CD4-positive, alpha-beta memory T cell (primary cell): Measurements from ENCODE around the gene FOXL2. TPM values are rescaled to one million over a fixed set of nuclear protein-coding genes. Genes with fewer than 3 reads are reported as not detected.

Experiments used
- CTCF ChIA-PET: fragments of 350-600 bp; sonication (Branson Sonifier 250); formaldehyde crosslinking; loops from one replicate; lab custom pipeline; 2021; ENCODE audit warnings: inconsistent platforms; ENCODE audit not compliant: partially characterized antibody; lab: Charles Lee
- POLR2A ChIA-PET: fragments of 350-600 bp; sonication (Branson Sonifier 250); formaldehyde crosslinking; loops from one replicate; lab custom pipeline; 2021; ENCODE audit not compliant: partially characterized antibody; lab: Charles Lee
- DNase-seq, 5 donors: peaks; one replicate each; pipeline versions ENCODE4 v3.0.0 to v3.0.0-alpha.2; 2020 to 2022; ENCODE audit warnings: mixed read lengths in 1 of 5
- H3K27ac ChIP-seq: one replicate; pipeline ENCODE4 v1.7.0; 2013; ENCODE audit warnings: low read depth, low read length
- H3K27me3 ChIP-seq: 2 replicates; pipeline ENCODE4 v1.7.0; 2013; ENCODE audit warnings: mild to moderate bottlenecking, low read length, moderate library complexity; ENCODE audit not compliant: insufficient read depth
- H3K36me3 ChIP-seq: 2 replicates; pipeline ENCODE4 v1.7.0; 2013; ENCODE audit warnings: mild to moderate bottlenecking, low read length, moderate library complexity; ENCODE audit not compliant: insufficient read depth
- H3K4me1 ChIP-seq: 2 replicates; pipeline ENCODE4 v1.7.0; 2013; ENCODE audit warnings: mild to moderate bottlenecking, low read length, moderate library complexity; ENCODE audit not compliant: insufficient read depth
- H3K4me3 ChIP-seq, 2 donors: one replicate each; pipeline ENCODE4 v1.7.0; 2013; ENCODE audit warnings: low read length in 2 of 2, mild to moderate bottlenecking in 1 of 2
- H3K9me3 ChIP-seq, 2 donors: one replicate each; pipeline ENCODE4 v1.7.0; 2013; ENCODE audit warnings: low read length in 2 of 2, control low read depth in 1 of 2; ENCODE audit not compliant: control insufficient read depth in 1 of 2
- H3K27ac Mint-ChIP-seq, 7 donors: one replicate each; pipeline ENCODE4 v1.8.0; 2020 to 2021; ENCODE audit warnings: mixed read lengths in 7 of 7, mild to moderate bottlenecking in 6 of 7, inconsistent platforms in 3 of 7, moderate library complexity in 3 of 7
- H3K27me3 Mint-ChIP-seq, 2 donors: one replicate each; pipeline ENCODE4 v1.8.0; 2020 to 2021; ENCODE audit warnings: mixed read lengths in 2 of 2
- H3K36me3 Mint-ChIP-seq, 2 donors: one replicate each; pipeline ENCODE4 v1.8.0; 2020 to 2021; ENCODE audit warnings: mixed read lengths in 2 of 2, inconsistent platforms in 1 of 2, mild to moderate bottlenecking in 1 of 2
- H3K4me1 Mint-ChIP-seq, 4 donors: one replicate each; pipeline ENCODE4 v1.8.0; 2020 to 2021; ENCODE audit warnings: mixed read lengths in 4 of 4, mild to moderate bottlenecking in 1 of 4
- H3K4me3 Mint-ChIP-seq, 8 donors: one replicate each; pipeline ENCODE4 v1.8.0; 2020 to 2021; ENCODE audit warnings: mixed read lengths in 8 of 8, mild to moderate bottlenecking in 7 of 8, moderate library complexity in 6 of 8, inconsistent platforms in 3 of 8
- H3K9me3 Mint-ChIP-seq, 8 donors: one replicate each; pipeline ENCODE4 v1.8.0; 2020 to 2021; ENCODE audit warnings: mixed read lengths in 8 of 8, mild to moderate bottlenecking in 5 of 8, inconsistent platforms in 3 of 8, moderate library complexity in 1 of 8
- intact Hi-C: fragments of 100-400 bp; cut with micrococcal nuclease; formaldehyde crosslinking; loops from one replicate; pipeline ENCODE4 v1.15.1; 2023
- polyA plus RNA-seq, 2 donors: library from polyadenylated mRNA; unstranded; fragments of 300-500 nt; fragmentation: Illumina TruSeq; gene quantifications; one replicate each; pipeline ENCODE4 v1.2.3, GENCODE V29; 2021
- total RNA-seq, 2 experiments: library from RNA; stranded (reverse); gene quantifications; one replicate each; pipeline ENCODE4 v1.2.3, GENCODE V29; 2021

The FOXL2 gene
- total and polyA plus RNA-seq, 4 experiments from 2014 or later: not detected

DNA sequence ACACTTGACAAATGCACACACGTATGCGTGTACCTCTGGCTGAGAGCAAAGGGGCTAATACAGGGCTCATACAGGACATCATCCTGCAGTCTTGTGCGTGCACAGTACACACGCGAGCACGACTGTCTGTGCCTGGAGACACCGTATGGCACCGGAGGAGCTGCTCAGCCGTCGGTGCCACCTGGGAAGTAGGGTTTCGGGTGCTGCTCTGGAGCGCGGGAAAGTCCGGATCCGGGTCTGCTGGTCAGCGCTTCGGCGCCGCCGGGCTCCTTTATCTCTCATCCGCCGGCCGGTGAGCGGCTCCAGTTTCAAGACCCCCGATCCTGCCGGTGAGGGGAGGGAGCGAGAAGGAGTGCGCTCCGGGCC lies 9.3 kb downstream of the FOXL2 start:
- H3K27me3 Mint-ChIP-seq: peaks cover 68 to 76% of the 10 kb centered on the region in 2 donors
- DNase-seq: no peak
- peak overlapping the region in 1 of 2 donors; percentile 26 for H3K4me3 ChIP-seq
- peaks cover 45% of the 10 kb centered on the region for H3K4me1 ChIP-seq
- ChIA-PET POLR2A (no interaction called here), CTCF (interaction anchor here (15.1 kb wide), 1 partner anchor 16 kb away, joined by 272 read pairs; no protein-coding TSS in a partner anchor)
- peak overlapping the region; percentile 10 to 83 (median 46) for H3K4me3 Mint-ChIP-seq
- H3K9me3 Mint-ChIP-seq: no peaks in the 10 kb centered on the region
- intact Hi-C loops: loop anchor here (5.0 kb wide), 1 partner anchor 405 kb away; the partner anchor contains the start of gene MRPS22
- peak overlapping the region in 1 of 7 donors; percentile 19 for H3K27ac Mint-ChIP-seq
- peaks cover 16 to 43% (median 29%) of the 10 kb centered on the region in 4 donors for H3K4me1 Mint-ChIP-seq
- no peaks in the 10 kb centered on the region for H3K36me3 ChIP-seq
- H3K27me3 ChIP-seq: peaks cover 62% of the 10 kb centered on the region
- H3K9me3 ChIP-seq: no peaks in the 10 kb centered on the region
- no peaks in the 10 kb centered on the region for H3K36me3 Mint-ChIP-seq
- no peak overlapping the region for H3K27ac ChIP-seq

DNA sequence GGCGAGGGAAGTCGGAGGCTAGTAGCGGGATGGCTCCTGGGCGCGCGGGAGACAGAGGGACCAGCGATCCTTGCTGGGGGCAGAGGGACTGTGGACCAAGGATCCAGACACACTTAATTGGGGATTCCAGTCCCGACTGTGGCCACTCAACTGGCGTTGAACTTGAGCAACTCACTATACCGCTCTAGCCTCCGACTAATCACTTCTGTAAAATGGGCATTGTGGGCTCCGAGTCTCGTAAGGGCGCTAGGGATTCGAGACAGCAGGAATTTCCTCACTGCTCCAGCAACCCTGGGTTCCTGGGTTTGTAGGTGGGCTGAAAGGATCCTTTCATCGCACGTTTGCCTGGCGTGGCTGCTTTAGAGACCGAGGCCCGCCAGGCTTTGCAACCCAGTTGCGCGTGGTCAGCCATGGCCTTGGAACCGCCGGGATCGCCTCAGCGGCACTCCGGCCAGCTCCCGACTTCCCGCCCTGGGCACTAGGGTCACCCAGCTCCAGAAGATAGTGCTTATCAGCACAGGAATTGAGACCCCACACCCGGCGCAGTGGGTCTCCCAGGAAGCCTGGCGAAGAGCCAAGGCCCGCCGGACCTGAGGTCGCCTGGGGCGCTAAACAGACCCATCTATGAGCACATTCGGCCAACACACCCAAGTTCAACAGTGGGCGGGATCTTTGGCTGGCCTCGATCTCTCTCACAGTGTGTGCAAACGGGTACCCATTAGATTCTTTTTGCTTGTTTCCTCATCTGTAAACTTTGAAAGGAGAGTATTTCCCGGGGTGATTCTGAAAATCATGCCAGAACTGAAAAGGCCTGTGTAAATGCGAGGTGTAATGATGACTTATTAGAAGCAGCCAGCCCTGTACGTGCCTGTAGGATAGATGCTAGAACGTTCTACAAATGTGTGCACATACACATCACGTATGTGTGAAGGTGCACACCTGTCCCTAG lies 9.9 kb downstream of the FOXL2 start:
- no peaks in the 10 kb centered on the region for H3K9me3 Mint-ChIP-seq
- no peaks in the 10 kb centered on the region for H3K36me3 Mint-ChIP-seq
- DNase-seq: peak in 2 of 5 donors; percentile 16 to 32
- ChIA-PET CTCF (interaction anchor here (0.6 to 15.1 kb wide), 27 partner anchors 8 to 755 kb away, joined by 3 to 272 read pairs (median 5); partner anchors contain the start of genes CEP70, FOXL2 and FOXL2NB), POLR2A (interaction anchor here (0.8 kb wide), 1 partner anchor 21 kb away, joined by 4 read pairs; no protein-coding TSS in a partner anchor)
- Histone ChIP-seq H3K9me3 (no peaks in the 10 kb centered on the region), H3K36me3 (no peaks in the 10 kb centered on the region), H3K27me3 (peaks cover 56% of the 10 kb centered on the region), H3K27ac (no peak overlapping the region), H3K4me3 (peak overlapping the region in 1 of 2 donors; percentile 26), H3K4me1 (peaks cover 45% of the 10 kb centered on the region)
- H3K27me3 Mint-ChIP-seq: peaks cover 62 to 72% of the 10 kb centered on the region in 2 donors
- intact Hi-C loops: loop anchor here (1.0 to 5.0 kb wide), 3 partner anchors 7 to 405 kb away; partner anchors contain the start of gene MRPS22
- H3K27ac Mint-ChIP-seq: peak overlapping the region in 1 of 7 donors; percentile 19
- peaks cover 14 to 43% (median 28%) of the 10 kb centered on the region in 4 donors for H3K4me1 Mint-ChIP-seq
- peak overlapping the region; percentile 33 to 83 (median 76) for H3K4me3 Mint-ChIP-seq

DNA sequence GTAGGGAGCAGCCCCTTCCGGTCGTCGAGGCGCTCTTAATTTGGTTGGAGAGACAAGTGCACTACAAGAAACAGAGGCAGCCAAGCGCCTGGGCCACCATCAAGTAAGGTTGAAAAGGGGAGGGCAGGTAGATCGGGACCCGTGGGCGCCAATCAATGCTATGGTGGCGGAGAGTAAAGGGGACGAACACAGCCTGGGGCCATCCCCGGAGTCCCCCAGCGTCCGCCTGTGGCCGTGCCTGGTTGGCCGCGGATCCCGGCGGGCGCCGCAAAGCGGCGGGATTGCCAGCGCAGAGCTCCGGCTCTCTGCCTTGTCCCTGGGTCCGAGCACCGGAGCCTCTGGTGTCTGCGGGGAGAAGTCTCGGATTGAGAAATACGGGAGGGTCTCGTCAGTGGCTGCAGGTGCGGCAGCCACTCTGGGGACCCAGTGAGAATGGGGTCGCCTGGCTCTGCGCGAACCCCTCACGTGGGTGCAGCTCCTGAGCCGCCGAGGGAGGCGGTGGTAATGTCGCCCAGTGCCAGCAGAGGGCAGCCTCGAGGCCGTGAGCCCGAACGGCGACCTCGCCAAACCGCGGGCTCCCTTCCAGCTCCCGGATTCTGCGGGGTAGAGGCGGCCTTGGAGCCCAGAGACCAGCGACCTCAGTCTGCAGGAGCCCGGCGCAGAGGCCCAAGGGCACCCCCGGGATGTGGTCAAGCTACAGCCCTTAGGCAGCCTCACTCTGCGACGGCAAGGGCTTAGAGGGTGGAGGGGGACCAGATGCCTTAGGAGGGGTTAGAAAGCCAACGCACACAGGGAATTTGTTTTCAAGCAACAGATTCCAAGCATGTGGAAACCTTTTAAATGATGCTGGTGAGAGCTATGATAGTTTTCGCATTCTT lies 10.8 kb downstream of the FOXL2 start:
- Histone ChIP-seq H3K36me3 (no peaks in the 10 kb centered on the region), H3K4me1 (peaks cover 45% of the 10 kb centered on the region), H3K27ac (no peak overlapping the region), H3K4me3 (peak overlapping the region in 1 of 2 donors; percentile 38), H3K27me3 (peaks cover 47% of the 10 kb centered on the region), H3K9me3 (no peaks in the 10 kb centered on the region)
- Mint-ChIP-seq H3K4me3 (peak overlapping the region; percentile 63 to 83 (median 76)), H3K9me3 (no peaks in the 10 kb centered on the region), H3K36me3 (no peaks in the 10 kb centered on the region), H3K27ac (peak overlapping the region in 1 of 7 donors; percentile 52), H3K4me1 (peaks cover 14 to 43% (median 28%) of the 10 kb centered on the region in 4 donors), H3K27me3 (peaks cover 55 to 67% of the 10 kb centered on the region in 2 donors)
- intact Hi-C loops: loop anchor here (1.0 to 5.0 kb wide), 3 partner anchors 8 to 406 kb away; partner anchors contain the start of gene MRPS22
- ChIA-PET CTCF (interaction anchor here (0.6 to 15.1 kb wide), 32 partner anchors 9 to 754 kb away, joined by 3 to 272 read pairs (median 4); partner anchors contain the start of genes CEP70, FOXL2 and FOXL2NB), POLR2A (interaction anchor here (0.8 kb wide), 1 partner anchor 21 kb away, joined by 4 read pairs; no protein-coding TSS in a partner anchor)
- DNase-seq: peak; percentile 61 to 71 (median 63)

DNA sequence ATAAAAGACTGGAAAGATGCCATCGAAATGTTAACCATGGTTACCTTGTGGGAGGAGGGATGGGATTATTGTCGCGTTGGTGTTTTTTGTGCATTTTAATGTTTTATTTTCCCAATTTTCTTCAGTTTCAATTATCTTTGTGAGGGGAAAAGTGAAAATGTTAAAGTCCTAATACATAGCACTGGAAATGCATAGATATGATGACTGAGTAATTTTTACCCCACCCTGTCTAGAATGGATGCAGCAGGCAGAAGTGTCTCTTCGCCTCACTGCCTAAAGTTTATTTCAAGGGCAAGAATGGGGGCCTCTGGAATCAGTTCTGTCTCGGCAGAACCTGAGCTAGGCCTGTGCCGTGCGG lies 11.5 kb downstream of the FOXL2 start:
- Histone ChIP-seq H3K4me1 (peaks cover 45% of the 10 kb centered on the region), H3K9me3 (no peaks in the 10 kb centered on the region), H3K36me3 (no peaks in the 10 kb centered on the region), H3K4me3 (no peak overlapping the region), H3K27ac (no peak overlapping the region), H3K27me3 (peaks cover 41% of the 10 kb centered on the region)
- H3K4me3 Mint-ChIP-seq: peak overlapping the region; percentile 55 to 81 (median 74)
- H3K9me3 Mint-ChIP-seq: no peaks in the 10 kb centered on the region
- H3K4me1 Mint-ChIP-seq: peaks cover 14 to 43% (median 28%) of the 10 kb centered on the region in 4 donors
- H3K27ac Mint-ChIP-seq: peak overlapping the region in 1 of 7 donors; percentile 52
- H3K27me3 Mint-ChIP-seq: peaks cover 50 to 63% of the 10 kb centered on the region in 2 donors
- DNase-seq: no peak
- ChIA-PET CTCF (interaction anchor here (0.7 to 15.1 kb wide), 29 partner anchors 9 to 753 kb away, joined by 3 to 272 read pairs (median 5); partner anchors contain the start of genes CEP70, FOXL2 and FOXL2NB), POLR2A (no interaction called here)
- intact Hi-C loops: loop anchor here (5.0 kb wide), 1 partner anchor 407 kb away; the partner anchor contains the start of gene MRPS22
- no peaks in the 10 kb centered on the region for H3K36me3 Mint-ChIP-seq

DNA sequence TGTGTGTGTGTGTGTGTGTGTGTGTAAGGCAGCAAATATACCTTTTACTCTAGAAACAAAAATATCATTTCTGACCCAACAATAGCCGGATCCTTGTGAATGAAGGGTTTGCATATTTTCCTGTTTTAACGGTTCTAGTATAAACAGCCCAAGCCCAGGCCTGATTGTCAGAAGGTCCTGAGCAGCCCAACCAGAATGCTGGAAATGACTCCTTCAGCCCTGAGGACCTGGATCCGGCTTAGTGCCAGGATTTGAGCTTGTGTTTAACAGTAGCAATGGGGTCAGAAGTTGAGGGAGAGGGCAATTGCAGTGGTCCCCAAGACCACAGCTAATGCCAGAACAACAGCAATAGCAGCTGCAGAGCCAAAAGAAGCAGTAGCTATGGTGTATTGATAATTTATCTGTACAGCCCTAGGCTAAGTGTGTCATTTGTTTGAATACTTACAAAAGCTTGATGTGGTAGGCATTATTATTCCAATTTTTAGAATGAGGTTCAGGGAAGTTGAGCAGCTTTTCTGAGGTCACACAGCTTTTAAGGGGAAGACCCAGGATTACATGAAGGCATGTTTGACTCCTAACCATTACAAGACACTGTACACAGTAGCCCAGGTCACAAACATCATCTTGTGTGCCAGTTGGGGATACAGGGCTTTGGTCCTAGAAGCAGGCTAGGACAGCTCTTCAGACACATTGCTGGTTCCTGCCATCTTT lies 12.8 kb downstream of the FOXL2 start:
- DNase-seq: no peak
- peaks cover 37% of the 10 kb centered on the region for H3K4me1 ChIP-seq
- CTCF ChIA-PET: interaction anchor here (0.9 to 15.1 kb wide), 6 partner anchors 10 to 517 kb away, joined by 3 to 272 read pairs (median 5); no protein-coding TSS in a partner anchor
- H3K9me3 Mint-ChIP-seq: no peaks in the 10 kb centered on the region
- H3K36me3 ChIP-seq: no peaks in the 10 kb centered on the region
- POLR2A ChIA-PET: no interaction called here
- no peak overlapping the region for H3K27ac ChIP-seq
- H3K4me1 Mint-ChIP-seq: peaks cover 14 to 36% (median 26%) of the 10 kb centered on the region in 4 donors
- intact Hi-C loops: no loop called here
- no peak overlapping the region for H3K27ac Mint-ChIP-seq
- H3K36me3 Mint-ChIP-seq: no peaks in the 10 kb centered on the region
- peaks cover 44 to 59% of the 10 kb centered on the region in 2 donors for H3K27me3 Mint-ChIP-seq
- peaks cover 31% of the 10 kb centered on the region for H3K27me3 ChIP-seq
- H3K9me3 ChIP-seq: no peaks in the 10 kb centered on the region
- no peak overlapping the region for H3K4me3 Mint-ChIP-seq
- no peak overlapping the region for H3K4me3 ChIP-seq

DNA sequence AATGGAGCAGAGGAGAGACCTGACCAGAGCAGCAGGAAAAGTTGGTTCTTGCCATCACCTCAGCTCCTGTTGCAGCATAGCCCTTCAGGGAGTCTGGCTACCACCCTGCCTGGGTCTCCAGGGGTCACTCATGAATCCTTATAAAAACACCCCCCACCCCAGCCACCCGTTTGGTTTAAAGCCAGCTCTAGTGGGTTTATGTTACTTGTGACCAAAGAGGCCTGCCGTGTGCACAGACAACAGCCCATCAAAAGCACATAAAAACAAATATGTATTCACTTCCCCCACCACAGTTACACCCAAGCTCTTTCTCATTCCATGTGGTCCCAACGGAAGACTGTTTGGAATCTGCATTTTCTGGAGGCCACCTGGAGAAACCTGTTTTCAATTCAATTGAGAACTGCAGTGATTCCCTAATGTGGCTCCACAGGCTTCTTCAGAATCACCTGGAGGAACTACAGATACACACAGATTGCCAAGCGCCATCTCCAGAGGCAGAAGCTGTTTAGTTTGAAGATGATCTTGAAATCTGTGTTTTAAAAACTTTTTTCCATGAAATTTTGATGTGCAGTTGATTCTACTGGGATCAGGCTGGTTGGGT lies 13.8 kb downstream of the FOXL2 start:
- peaks cover 28% of the 10 kb centered on the region for H3K4me1 ChIP-seq
- Mint-ChIP-seq H3K27ac (no peak overlapping the region), H3K36me3 (no peaks in the 10 kb centered on the region), H3K4me1 (peaks cover 10 to 27% (median 20%) of the 10 kb centered on the region in 4 donors), H3K9me3 (no peaks in the 10 kb centered on the region), H3K4me3 (no peak overlapping the region), H3K27me3 (peaks cover 35 to 51% of the 10 kb centered on the region in 2 donors)
- H3K27me3 ChIP-seq: peaks cover 23% of the 10 kb centered on the region
- ChIA-PET CTCF (interaction anchor here (0.9 to 15.1 kb wide), 7 partner anchors 8 to 397 kb away, joined by 3 to 272 read pairs (median 4); no protein-coding TSS in a partner anchor), POLR2A (no interaction called here)
- no peaks in the 10 kb centered on the region for H3K36me3 ChIP-seq
- H3K4me3 ChIP-seq: no peak overlapping the region
- DNase-seq: no peak
- intact Hi-C loops: no loop called here
- no peaks in the 10 kb centered on the region for H3K9me3 ChIP-seq
- no peak overlapping the region for H3K27ac ChIP-seq
